NCI-H460 (cell line): ENCODE measurements around the gene PDZD2. TPM values are rescaled to one million over a fixed set of nuclear protein-coding genes. Genes with fewer than 3 reads are reported as not detected.

ENCODE experiments used
- DNase-seq: peaks from one replicate; pipeline ENCODE4 v3.0.0-alpha.2; 2016; ENCODE audit warnings: low read depth; ENCODE audit errors: extremely low read depth
- total RNA-seq: library from RNA; depleted of rRNA; stranded (reverse); fragments of >200 nt; shearing (Covaris generic); gene quantifications from 2 replicates; pipeline ENCODE4 v1.2.3, GENCODE V29; 2014

Gene PDZD2
- total RNA-seq, 1 experiment from 2014 or later = not detected

GRCh38 chr5:31900296-31900865, 261.4 kb downstream of the PDZD2 start:
- DNase-seq = no peak

DNA sequence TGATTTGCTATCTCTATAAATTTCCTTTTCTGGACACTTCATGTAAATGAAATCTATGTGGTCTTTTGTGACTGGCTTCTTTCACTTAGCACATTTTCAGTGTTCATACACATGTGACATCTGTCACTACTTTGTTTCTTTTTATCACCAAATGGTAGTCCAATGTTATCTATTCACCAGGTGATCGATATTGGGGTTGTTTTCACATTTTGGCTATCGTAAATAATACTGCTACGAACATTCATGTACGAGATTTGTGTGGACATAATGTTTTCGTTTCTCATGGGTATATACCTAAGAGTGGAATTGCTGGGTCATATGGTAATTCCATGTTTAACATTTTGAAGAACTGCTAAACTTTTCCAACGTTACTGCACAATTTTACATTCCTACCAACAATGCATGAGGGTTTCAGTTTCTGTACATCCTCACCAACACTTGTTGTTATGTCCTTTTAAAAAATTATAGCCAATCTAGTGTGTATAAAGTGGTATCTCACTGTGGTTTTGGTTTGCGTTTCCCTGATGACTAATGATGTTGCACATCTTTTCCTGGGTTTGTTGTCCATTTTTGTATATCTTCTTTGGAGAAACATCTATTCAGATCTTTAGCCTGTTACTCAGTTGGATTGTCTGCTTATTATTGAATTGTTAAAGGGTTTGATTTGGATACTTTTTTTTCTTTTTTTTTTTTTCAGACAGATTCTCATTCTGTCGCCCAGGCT, 263.0 kb downstream of the PDZD2 start:
- no peak for DNase-seq

DNA sequence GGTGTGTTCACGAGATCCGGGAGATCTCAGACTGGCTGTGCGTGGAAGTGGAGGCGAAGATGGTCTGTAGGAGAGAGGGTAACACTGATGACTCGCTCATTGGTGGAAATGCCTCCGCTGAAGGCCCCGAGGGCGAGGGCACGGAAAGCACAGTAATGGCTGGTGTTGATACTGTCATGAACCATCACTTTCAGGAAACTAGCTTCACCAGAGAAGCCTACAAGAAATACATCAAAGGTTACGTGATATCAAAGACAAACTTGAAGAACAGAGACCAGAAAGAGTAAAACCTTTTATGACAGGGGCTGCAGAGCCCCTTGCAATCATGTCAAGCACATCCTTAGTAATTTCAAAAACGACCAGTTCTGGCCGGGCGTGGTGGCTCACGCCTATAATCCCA, 269.5 kb downstream of the PDZD2 start:
- DNase-seq = no peak

GRCh38 chr5:31909073-31909472, 270.1 kb downstream of the PDZD2 start:
- DNase-seq = no peak

DNA sequence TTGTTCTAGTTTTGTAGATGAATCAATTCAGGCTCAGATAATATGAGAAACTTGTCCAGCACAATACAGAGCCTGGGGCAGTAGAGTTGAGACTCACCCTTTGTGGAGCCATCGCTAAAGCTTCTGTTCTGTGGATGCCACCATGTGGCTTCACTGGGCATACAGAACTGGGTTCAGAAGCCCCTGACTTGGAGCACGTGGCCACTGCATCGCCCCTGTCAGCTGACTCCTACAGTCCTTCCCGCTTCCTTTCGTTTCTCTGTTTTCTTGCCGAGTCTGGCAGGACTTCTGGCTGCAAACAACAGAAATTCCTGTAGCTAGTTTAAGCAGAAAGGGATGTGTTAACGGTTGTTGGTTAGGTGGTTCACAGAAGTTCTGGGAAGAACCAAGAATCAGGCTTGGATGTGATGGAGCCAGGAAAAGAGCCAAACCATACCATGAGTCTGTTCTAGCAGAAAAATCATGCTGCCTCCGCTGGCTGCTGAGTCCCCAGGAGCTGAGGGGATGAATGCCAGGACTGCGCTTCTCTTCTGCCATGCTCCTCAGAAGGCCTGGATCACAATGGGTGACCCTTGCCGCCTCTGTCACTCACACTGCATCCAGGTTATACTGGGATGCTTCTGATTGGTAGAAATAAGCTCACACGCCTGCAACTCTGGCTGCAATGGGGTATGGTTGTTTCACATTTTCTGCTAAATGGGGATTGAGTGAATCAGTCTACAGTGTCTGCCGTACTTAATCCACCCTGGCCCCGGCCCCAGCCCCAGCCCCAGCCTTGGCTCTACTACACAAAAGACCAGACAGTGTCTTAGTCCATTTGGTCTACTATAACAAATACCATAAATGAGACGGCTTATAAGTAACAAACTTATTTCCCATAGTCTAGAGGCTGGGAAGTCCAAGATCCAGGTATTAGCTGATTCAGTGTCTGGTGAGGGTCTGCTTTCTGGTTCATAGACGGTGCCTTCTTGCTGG, 272.6 kb downstream of the PDZD2 start:
- DNase-seq = no peak

DNA sequence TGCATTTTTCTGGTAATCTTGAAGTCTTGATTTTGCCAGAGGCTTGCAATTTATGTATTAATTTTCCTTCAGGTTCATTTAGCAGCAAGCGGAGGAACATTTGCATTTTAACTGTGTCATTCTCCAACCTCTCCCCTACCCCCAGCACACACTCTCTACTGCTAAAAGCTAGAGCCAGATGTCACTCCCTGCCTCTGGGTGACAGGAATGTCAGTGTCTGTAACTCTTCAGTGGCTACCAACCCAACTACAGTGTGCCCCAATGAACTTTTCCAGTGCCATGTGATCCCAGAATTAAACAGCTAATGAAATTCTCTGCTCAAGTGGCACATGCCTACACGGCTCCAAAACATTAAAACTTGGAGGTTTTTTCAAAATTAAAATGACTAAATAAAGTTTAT, 274.9 kb downstream of the PDZD2 start:
- no peak for DNase-seq

DNA sequence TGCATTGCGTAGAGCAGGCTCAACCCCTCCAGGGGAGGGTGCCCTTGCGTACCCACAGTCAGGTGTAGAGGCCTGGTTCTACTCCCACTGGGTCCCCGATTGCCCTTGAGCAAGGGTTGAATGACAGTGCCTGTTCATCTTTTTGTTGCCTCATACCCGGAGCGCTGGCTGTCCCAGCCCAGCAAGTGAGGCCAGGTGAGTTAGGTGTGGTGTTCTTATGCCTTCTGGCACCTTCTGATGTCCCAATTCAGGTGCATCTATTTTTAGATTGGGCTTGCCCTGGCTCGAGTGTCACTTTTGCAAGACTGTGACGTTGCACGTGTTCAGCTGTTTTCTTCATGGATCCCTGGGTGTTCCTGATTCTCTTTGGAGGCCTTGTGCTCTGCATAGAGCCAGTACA, 277.4 kb downstream of the PDZD2 start:
- DNase-seq = no peak

- no peak for DNase-seq
Measured at GRCh38 chr5:31918739-31919138, 279.8 kb downstream of the PDZD2 start.

DNA sequence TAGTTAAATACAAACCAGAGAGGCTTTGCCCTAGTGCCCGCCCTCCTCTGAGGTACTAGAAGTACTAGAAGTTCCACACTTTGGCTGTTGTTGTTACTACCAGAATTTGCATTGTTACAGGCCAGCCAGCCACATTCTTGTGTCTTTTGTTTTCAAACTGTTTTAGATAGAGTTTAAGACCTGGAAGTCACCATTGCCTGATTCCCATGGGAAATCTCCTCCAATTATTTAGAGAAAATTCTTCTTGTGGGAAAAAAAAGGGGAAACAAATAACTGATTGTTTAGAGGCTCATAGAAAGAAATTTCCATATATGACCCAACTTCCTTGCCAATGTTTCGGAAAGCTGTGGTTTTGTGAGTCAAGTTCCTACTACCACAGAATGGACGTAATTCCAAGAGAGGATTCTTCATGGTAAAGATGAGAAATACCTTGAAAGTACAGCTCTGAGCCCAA, 282.9 kb downstream of the PDZD2 start:
- DNase-seq = no peak

- DNase-seq = no peak
Measured at GRCh38 chr5:31924005-31924404, 285.1 kb downstream of the PDZD2 start.

DNA sequence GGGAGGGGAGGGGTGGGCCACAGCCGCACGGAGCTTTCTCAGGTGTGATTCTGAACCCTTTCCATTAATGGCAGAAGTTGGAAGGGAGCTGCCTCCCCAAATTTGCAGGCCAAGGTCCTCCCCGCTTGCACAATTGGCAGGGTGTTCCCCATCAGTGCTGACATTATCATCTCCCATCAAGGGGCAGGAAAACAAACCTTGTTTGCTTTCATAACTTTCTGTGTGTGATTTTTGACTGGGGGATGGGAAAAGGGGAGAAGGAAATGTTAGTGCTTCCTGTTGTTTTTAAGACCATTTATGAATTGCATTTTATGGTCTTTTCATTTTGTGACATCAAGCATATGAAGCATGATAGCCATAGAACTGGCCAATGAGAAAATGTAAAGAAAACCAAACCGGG, 292.9 kb downstream of the PDZD2 start:
- no peak for DNase-seq

GRCh38 chr5:31934156-31934555, 295.2 kb downstream of the PDZD2 start:
- DNase-seq = no peak

DNA sequence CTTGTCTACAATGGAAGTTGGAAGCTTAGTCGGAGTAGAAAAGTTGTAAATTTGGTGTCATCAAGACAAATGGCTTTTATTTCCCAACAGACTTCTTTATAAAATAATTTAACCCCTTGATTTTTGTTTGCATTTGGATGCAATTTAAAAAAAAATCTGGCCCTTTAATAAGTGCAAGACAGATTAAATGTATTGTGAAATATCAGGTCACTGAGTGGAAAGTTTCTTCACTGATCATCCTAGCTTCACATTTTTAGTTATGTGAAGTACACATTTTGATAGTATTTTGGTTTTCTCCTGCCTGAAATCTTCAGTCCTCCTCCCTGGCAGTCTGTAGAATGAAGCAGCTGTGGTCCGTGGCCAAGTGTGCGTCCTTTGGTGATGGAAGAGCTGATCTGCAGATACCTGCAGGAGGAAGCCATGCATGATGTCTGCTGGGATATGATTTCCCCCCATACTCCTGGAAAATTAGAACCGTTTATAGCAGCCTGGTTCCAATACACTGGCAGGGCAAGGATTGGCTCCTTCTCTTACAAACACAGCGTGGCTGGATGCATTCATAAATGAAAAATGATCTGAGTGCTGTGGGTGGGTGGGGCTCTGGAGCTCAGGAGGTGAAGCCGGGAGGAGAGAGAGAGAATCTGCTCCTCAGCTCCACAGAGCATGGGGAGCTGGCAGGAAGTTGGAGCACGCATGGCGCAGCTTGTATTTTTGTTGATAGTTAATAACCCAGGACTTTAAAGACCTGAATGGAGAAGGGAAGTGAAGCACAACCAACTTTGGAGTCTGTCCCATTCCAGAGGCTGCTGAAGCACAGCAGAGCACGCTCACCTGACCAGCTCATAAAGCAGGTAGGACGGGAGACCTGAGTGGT, 296.8 kb downstream of the PDZD2 start:
- no peak for DNase-seq

GRCh38 chr5:31936683-31937082, 297.8 kb downstream of the PDZD2 start:
- DNase-seq = no peak

GRCh38 chr5:31937226-31937625, 298.3 kb downstream of the PDZD2 start:
- no peak for DNase-seq

GRCh38 chr5:31937703-31938102, 298.8 kb downstream of the PDZD2 start:
- DNase-seq = no peak

DNA sequence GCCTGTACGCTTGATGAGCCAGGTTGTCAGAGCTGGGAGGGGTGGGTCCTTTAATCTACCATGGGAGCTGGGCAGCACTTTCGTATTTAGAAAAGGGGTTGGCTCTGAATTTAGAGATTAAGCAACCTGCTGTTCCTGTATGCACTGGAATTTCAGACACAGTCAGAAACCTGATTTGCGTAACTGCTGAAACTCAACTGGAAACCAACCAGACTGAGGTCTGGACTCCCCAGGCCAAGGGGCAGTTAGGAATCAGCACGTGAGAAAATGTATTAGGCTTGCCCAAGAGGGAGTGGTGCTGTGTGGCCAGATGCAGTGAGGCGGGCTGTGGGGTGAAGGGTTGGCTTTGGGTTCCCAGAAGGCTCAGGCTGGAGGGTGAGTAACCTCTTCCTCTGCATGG, 300.2 kb downstream of the PDZD2 start:
- DNase-seq = no peak

DNA sequence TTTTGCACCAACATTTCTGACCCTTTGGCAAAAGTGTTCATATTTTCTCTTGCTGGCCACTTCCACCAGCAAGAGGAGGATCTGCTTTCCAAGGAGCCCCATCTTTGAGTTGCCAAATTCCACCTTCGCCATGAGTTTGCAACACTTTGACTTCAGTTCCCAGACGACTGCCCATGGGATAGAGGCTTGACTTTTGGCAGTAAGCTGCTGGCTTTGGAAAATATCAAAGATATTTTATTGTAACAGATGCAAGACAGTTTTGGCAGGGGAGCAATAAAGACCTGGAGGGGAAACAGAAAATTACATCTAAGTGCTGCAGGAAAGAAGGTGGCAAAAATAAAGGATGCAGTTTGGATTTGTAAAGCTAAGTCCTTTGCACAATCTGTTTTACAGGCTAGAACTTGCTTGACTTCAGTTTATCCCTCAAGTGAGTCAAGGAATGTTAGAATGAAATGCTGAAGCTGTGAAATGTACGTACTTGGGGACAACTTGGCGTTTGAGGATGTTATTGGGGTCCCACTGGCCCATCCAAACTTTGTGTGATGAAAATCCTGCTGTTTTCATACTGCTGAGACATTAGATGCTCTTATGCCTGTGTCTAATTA, 302.3 kb downstream of the PDZD2 start:
- DNase-seq = no peak

DNA sequence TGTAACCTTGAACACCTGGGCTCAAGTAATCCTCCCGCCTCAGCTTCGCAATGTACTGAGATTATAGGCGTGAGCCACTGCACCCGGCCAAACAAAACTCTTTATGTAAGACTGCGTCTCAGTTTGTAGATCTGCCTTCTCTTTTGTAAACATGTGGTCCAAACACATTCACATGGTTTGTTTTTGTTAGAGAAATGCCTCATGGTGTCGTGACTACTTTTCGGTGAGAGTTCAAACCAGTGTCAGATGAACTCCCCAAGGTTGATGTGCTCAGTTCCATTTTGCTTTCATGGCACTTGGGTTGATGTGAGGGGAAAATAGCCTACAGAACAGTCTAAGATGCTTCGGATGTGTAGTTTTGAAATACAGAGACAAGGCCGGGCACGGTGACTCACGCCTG, 303.6 kb downstream of the PDZD2 start:
- no peak for DNase-seq
